ENCODE data around the gene GSTP1.

Gene GSTP1

DNA sequence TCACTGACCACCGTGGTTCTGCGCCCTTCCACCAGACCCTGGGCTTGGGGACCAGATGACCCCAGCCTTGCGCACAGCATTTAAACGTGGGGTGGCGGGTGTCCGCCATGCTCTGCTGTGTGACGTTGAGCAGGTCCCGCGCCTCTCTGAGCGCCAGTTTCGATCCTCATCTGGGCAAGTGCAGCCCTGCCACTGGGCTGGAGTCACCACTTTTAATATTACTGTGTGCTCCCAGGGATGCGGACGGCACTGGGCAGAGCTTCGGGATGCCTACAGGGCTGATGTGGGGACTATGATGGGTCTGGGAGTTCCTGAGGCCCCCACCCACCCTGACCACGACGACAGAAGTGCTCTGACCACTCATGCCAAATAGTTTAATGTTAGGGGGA lies 47.3 kb downstream of the GSTP1 start:
- peak overlapping the region; percentile 70 to 71 for H3K4me3 ChIP-seq (replicated peaks in 1 of 2; ENCODE audit: low read depth in 2 of 2, low read length in 2 of 2)
- no peak for TF ChIP-seq CTCF (IDR thresholded peaks at IDR 0.05; ENCODE audit: low read depth, low read length)
- DNase-seq (ENCODE audit: low read depth in 2 of 2) = no peak

DNA sequence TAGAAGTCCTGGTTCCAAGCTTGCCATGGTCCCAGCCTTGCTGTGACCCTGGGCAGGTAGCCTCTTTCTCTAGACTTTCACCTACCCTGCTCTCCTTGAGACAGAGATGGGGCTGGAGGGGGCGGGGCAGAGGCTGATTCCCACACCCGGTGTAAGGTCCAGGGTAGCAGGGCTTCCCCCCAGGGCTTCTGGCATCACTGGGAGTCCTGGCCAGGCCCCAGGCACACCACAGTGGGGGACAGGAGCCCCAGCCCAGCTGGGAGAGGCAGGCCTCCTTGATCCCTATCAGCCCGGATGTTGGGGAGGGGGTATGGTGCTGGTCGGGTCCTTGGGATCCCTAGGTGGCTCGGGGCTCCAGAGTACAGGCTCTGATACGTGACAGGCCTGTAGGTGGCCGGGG lies 47.8 kb downstream of the GSTP1 start:
- no peak overlapping the region for H3K4me3 ChIP-seq (replicated peaks in 1 of 2; ENCODE audit: low read depth in 2 of 2, low read length in 2 of 2)
- no peak for DNase-seq (ENCODE audit: low read depth in 2 of 2)
- TF ChIP-seq CTCF (IDR thresholded peaks at IDR 0.05; ENCODE audit: low read depth, low read length) = no peak

DNA sequence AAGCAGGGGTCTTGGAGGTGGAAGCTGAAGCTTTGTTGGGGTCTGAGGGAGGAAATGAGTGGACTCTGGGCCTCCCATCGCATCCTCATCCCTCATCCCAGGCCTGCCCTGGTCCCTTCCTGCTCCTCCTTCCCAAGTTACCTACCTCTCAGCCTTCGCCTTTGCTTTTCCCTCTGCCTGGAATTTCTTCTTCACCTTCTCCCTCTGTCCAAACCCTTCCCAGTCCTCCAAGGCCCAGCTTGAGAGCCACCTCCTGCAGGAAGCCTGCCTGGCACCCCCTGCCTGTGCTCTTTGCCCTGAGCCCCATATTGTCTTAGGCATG lies 48.2 kb downstream of the GSTP1 start:
- no peak overlapping the region for H3K4me3 ChIP-seq (replicated peaks in 1 of 2; ENCODE audit: low read depth in 2 of 2, low read length in 2 of 2)
- DNase-seq (ENCODE audit: low read depth in 2 of 2) = no peak
- no peak for TF ChIP-seq CTCF (IDR thresholded peaks at IDR 0.05; ENCODE audit: low read depth, low read length)

DNA sequence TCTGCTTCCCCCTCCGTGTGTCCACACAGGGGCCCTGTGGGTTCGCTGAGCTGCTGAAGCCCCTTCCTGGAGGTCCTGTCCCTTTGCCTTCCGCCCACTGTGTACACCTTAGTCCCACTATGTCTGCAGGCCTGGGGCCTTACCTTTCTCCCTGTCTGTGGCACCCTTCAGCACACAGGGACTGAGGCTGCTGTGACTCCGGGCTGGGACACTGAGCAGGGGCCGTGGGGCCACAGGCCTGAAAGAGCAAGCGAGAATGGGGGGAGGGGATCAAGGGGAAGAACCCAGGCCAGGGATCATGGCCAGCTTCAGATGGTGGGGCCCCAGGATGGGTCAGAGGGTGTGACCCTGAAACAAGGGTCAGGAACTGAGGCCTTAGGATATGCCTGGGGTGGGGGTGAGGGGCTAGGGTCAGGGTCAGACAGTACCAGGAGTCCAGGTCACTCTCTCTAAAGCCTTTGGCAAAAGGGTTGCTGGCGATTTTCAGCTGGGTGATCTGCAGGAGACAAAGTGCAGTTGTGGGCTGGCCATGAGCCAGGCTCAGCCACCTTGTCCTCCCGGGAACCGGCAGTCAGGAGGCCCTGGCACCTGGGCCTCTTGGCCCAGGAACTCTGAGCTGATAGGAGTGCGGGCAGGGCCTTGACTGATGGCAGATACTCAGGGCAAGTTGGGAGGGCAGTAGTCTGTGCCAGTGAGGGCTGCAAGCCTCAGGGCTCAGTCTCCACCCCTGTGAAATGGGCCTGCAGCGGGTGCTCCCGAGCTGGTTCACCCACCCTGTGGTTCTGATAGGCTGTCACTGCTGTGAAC lies 48.8 kb downstream of the GSTP1 start:
- no peak for DNase-seq (ENCODE audit: low read depth in 2 of 2)
- no peak for TF ChIP-seq CTCF (IDR thresholded peaks at IDR 0.05; ENCODE audit: low read depth, low read length)
- H3K4me3 ChIP-seq (replicated peaks in 1 of 2; ENCODE audit: low read depth in 2 of 2, low read length in 2 of 2) = no peak overlapping the region

GRCh38 chr11:67632982-67633755 lies 49.6 kb downstream of the GSTP1 start:
- H3K4me3 ChIP-seq (replicated peaks in 1 of 2; ENCODE audit: low read depth in 2 of 2, low read length in 2 of 2) = no peak overlapping the region
- TF ChIP-seq CTCF (IDR thresholded peaks at IDR 0.05; ENCODE audit: low read depth, low read length) = no peak
- no peak for DNase-seq (ENCODE audit: low read depth in 2 of 2)

DNA sequence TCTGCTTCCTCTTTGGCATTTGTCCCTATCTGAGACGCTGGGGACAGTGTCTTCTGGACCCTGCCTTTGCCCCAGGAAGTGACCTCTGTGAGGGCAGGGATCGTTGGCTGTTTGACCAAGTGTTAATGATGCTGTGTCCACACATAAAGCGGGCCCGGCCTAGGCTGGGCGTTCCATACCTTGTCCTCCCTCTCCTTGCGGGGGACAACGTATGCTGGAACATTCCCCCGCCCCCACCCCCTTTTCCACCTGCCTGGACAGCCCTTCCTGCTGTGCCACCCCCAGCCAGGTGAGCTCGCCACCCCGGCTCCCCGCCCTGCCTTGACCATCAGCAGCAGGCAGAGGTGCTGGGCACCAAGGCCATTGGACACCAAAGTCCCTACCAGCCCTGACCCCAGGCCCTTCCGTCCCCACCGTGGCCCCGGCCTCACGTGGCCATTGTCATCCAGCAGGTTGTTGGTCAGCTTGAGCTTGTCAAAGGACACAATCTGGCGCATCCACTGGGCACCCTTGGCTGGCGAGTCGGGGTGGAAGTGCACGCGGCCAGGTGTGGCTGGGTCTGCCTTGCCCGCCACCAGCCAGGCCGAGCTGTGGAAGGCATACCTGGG lies 50.2 kb downstream of the GSTP1 start:
- no peak for TF ChIP-seq CTCF (IDR thresholded peaks at IDR 0.05; ENCODE audit: low read depth, low read length)
- no peak for DNase-seq (ENCODE audit: low read depth in 2 of 2)

More for the DNA sequence above, 50.2 kb downstream of the GSTP1 start:
- H3K4me3 ChIP-seq (replicated peaks in 1 of 2; ENCODE audit: low read depth in 2 of 2, low read length in 2 of 2) = no peak overlapping the region

All from cardiac fibroblast (primary cell).